HG03108 (cell line): ENCODE results near the gene POLR3B.
A peak's percentile ranks its signal among the peaks of the same experiment; 100 is the strongest.
"Not testable (repeated sequence)": the region's sequence is repeated elsewhere in the genome, so short reads cannot be mapped to it uniquely, and the experiment has no call there.

Experiments used
- ATAC-seq: cut with Tn5 transposase; IDR thresholded peaks from one replicate; pipeline ENCODE4 v1.9.1; 2021; ENCODE audit warnings: moderate library complexity; ENCODE audit not compliant: unreplicated experiment

Gene POLR3B

DNA sequence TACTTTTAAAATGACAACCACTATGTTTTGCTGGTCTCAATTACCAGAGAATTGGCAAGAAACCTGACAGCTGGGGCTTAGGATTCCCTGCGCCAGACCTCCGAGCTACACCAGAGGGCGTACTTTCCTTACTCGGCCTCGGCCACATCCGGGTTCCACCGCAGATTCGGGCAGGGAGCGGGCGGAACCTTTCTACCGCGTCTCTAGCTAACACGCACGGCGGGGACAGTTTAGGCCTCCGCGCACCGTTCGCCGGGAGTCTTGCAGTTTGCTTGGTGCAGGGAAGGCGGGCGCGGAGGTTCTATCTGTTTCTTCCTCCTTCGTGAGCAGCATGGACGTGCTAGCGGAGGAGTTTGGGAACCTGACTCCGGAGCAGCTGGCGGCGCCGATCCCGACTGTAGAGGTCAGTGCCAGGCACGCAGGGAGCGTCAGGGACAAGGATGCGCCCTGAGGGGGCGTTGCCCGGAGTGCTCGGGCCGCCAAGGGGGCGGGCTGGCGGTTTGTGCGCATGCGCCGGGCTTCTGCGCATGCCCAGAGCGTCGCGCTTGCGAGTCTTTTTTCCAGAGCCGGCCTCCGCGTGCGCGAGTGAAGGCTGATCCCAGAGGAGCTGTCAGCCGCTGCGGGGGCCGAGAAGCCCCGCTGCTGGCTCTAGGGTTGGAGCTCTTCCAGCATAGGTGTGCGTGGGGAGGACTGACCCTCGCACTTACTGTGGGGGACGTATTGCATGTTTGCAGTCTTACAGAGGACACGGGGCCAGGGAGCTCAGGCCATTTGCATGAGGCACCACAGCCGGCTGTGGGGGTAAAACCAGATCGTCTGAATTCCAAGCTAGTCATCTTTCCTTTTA, at the start of gene POLR3B:
TSS of gene POLR3B (plus strand) at position 200 of the 847 bp plus-strand sequence. CDS start at position 332, 132 bp downstream.
- ATAC-seq = peak; percentile 85

DNA sequence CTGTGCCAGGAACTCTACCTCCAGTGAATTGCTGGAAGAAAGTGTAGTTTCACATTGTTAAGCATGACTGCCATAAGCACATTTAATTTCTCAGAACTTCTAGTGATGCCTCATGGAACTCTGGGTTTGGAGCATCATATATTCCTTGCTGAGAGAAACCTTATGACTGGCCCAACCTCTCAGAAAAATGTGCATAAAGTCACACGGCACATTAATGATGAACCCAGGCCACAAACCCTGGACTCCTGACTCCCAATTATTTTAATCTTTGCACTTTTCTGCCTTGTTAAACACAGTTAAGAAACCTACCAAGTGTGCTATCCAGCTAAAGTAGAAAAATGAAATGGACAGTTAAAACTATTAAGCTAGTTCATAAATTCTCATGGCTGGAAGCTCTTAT, 49.4 kb upstream of the POLR3B start:
- no peak for ATAC-seq

GRCh38 chr12:106308611-106309010, 48.9 kb upstream of the POLR3B start:
- ATAC-seq = no peak

DNA sequence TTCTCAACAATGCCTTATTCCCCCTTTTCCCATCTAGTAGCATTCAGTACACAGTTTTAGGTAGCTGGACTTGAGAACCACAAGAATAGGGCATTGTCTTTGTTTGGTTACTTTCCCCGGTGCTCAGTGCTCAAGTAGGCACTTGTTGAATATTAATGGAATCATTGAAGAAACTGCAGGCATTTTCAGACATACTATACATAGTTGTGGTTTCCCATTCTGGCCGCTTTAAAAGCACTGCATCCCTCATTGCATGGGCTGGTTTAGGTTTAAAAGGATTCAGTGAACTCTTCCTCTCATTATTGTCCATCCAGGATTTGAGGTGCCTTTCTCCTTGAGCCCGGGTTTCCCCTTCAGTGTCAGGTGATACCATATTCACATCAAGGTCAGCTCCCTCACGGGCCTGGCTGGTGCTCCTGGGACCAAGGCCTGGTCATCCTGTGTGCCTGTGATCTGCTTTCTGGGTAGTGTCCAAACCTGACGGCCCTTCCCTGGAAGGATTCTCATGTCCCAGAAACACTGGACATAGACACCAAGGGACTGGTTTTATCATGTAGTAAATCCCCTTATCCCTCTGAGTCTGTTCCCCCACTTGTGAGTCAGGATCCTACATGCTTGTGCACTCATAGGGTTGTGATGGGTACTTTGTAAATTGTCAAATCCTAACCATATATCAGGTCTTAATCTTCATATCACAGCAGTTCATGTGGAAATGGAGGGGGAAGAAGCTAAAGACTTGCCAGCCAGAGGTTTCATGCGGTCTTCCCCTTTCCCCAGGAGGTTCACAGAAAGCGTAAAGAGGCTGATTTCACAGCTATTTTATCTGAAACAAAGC, 47.7 kb upstream of the POLR3B start:
- no peak for ATAC-seq

DNA sequence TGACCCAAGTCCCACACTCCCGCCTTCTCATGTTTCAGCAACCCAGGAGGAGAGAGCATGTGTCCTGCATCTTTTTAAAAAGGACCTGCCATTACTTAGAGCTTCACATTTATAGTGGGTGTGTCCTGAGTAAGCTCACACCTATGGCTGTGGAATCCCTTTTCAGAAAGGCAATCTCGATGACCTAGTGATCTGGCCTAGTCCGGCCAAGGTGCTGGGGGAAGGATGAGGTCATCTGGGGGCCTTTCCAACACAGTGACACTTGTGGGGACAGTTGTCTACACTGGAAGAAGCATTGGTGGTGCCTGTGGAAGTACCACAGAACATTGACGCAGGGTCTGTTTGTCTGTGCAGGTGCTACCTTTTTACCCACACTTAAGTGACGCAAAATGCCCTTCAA, 46.9 kb upstream of the POLR3B start:
- no peak for ATAC-seq

GRCh38 chr12:106311139-106311538, 46.4 kb upstream of the POLR3B start:
- no peak for ATAC-seq

- not testable (repeated sequence) for ATAC-seq
Measured at GRCh38 chr12:106313413-106313812, 44.1 kb upstream of the POLR3B start.

DNA sequence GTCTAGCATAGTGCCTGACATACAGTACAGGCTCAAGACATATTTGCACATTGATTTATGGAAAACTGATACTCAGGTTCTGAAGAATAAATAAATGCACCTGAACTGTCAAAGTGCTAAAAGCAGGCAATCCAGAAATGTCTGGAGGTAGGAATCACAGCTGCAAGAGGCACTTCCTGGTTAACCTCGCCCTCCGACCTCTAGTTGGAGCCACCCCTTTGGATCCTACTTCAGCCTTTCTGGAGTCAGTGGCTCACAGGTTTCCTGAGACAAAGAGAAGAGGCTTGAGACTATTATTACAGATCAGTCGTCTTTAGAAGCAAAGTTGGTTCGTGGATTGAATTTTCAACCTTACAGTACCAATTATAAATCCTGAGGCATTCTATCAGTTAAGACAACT, 42.0 kb upstream of the POLR3B start:
- no peak for ATAC-seq

DNA sequence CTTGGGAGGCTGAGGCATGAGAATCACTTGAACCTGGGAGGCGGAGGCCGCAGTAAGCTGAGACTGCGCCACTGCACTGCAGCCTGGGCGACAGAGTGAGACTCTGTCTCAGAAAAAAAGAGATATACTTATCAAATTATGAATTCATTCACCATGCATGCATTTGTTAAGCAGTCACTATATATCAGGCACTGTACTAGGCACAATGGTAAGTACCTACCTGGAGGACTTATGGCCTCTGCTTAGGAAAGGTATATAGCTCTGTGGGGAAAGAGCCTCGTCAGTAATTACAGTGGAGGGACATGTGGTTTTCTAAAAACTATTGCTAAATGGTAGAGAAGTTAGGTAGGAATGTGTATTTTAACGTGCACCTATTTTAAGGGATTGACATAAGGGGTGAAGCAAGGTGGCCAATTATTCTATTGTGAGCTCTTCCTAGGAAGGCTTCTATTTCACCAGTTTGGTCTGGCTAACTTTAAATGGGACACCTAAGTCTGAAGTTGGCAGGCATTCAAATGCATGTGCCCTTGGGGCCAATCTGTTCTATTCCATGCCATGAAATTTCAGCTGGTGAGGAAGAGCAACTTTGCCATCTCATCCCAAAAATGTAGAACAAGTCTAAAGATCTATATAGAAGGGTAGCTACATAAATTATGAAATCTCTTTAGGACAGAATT, 40.0 kb upstream of the POLR3B start:
- no peak for ATAC-seq

DNA sequence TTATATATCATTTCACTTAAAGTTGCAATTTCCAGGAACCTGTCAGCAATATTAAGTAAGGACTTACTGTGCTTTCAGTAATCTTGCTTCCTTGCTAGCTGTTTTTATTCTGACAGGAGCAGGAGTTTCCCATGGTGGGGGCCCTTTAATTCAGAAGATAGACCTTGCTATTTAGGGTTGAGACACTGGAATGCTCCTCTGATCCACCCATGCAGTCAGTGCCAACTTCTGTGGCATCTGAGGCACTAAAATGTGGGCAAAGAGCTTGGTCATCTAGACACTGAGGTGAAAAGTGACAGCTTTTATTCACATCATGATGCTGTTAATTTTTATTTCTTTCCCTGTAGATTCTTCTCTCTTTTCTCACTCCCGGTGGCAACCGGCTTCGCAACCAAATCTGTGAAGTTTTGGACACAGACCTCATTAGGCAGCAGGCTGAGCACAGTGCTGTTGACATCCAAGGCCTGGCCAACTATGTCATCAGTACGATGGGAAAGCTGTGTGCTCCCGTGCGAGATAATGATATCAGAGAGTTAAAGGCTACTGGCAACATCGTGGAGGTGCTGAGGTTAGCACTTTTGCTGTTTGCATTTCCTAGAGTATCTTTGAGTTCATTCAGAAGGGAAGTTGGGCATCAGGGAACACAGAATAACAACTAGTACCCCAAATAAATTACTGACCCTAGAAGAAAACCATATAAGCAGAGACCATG, 36.3 kb upstream of the POLR3B start:
- ATAC-seq = no peak

GRCh38 chr12:106323537-106323936, 34.0 kb upstream of the POLR3B start:
- no peak for ATAC-seq

DNA sequence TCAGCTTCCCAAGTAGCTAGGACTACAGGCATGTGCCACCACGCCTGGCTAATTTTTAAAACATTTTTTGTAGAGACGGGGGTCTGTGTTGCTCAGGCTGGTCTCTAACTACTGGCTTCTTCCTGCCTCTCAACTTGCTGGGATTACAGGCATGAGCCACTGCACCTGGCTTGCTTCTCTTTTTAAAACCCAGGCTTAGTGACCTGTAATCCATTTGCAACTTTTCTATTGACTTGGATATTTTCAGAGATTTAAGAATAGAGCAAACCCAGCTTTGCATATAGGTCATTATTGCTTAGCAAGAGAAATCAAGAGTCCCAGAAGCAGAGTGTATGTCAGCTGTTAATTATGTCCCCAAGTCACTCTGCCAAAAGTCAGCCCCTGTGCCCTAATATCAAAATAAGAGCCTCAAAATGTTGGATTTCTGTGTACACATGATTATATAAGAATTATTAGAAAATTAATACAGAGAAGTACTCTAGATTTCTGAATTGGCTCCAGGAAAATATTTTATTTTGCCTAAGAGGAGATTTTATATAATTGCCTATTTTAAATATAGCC, 30.2 kb upstream of the POLR3B start:
- ATAC-seq = no peak

- ATAC-seq = no peak
Measured at GRCh38 chr12:106328735-106329134, 28.8 kb upstream of the POLR3B start.

DNA sequence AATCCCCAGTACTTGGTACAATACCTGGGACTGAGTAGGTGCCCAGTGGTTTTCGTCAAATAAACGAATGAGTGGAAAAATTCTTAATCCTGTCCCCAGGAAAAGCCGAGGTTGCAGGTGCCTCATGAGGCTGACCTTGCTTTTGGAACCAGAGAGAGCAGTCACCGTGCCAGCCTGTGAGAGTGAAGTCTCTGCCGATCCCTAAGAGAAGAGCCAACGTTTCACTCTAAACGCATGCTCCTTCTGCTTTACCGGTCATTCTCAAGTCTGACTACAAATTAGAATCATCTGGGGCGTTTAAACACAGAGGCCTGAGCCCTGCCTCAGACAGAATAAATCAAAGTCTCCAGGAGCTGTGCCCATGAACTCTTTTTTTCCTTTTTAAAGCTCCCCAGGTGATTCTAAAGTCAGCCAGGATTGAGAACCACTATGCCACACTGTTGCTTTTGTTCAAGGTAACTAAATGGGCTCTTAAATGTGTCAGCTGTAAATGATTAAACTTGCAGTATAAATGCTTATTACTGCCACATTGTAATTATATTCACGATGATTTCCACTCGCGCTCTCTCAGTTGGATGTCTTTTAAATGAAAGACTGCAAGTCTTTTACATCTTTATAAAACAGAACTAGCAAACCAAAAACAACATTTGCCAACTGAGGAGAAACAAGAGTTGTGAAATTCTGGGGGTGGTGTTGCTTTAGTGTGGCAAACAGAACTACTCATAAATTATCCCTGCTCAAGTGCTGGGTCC, 28.1 kb upstream of the POLR3B start:
- ATAC-seq = no peak

DNA sequence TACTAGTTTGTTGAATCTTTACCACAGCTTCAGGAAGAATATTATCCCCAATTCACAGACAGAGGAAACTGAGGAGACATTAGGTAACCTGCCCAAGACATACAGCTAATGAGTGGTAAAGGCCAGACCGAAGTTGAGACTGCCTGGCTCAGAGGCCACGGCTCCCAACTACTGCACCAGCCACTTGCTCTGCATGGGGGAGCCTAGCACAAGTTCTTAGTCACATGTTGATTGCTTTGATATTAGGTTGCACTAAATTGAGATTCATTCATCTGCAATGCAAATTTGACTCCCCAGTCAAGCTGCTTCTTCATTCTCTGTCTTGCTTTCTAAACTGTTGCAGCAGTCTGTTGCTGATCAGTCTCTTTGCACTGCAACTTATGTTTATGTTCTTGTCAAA, 25.9 kb upstream of the POLR3B start:
- no peak for ATAC-seq

DNA sequence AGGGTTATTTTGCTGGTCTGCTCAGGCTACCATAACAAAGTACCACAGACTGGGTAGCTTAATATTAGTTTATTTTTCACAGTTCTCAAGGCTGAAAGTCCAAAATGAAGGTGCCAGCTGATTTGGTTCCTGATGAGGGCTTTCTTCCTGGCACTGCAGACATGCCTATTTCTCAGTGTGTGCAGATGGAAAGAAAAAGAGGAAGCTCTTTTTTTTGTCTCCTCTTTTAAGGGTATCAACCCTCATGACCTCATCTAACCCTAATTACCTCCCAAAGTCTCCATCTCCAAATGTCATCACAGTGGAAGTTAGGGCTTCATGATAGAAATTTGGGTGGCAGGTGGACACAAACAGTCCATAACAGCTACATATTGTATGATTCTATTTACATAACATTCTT, 25.0 kb upstream of the POLR3B start:
- no peak for ATAC-seq

GRCh38 chr12:106333010-106333409, 24.5 kb upstream of the POLR3B start:
- ATAC-seq = no peak

GRCh38 chr12:106333756-106334155, 23.8 kb upstream of the POLR3B start:
- no peak for ATAC-seq

DNA sequence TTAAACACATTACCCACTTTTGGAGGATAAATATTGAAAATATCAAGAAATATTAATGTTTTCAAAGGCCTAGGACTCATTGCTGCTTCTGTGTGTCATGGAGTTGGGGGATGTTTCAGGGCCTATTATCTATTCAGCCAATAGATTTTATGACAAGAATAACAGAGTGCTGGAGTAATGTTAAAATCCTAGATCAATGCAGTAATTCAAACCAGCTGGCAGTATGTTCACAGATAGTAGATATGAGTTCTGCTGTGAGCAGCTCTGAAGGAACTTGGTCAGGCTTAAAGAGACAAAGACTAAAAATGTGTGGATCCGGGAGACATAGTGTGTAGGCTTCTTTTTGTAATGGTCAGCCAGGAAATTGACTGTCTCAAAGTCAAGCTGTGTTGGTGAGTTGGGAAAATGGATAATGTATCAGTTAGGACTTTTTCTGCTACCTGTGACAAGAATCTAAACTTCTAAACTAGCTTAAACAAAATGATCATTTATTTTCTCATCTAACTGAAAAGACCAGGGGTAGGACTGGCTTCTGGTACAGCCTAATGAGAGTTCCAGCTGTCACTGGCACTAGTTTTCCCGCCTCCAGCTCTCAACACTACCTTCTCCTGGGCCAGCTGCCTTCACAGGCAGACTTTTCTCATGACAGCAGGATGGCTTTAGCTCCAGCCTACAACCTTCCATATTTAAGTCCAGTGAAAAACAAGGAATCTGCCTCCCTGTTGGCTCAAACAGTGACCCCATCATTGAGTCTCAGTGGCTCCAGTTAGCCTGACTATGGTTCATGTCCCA, 16.3 kb upstream of the POLR3B start:
- ATAC-seq = no peak
